ENCODE measurements around the gene FGGY. TPM values are rescaled to one million over a fixed set of nuclear protein-coding genes. Genes with fewer than 3 reads are reported as not detected.
"Not testable (repeated sequence)": the region's sequence is repeated elsewhere in the genome, so short reads cannot be mapped to it uniquely, and the experiment has no call there.

The FGGY gene
- total and polyA plus RNA-seq, 5 donors, result 10.0 to 20.5 (median 19.9) TPM

DNA sequence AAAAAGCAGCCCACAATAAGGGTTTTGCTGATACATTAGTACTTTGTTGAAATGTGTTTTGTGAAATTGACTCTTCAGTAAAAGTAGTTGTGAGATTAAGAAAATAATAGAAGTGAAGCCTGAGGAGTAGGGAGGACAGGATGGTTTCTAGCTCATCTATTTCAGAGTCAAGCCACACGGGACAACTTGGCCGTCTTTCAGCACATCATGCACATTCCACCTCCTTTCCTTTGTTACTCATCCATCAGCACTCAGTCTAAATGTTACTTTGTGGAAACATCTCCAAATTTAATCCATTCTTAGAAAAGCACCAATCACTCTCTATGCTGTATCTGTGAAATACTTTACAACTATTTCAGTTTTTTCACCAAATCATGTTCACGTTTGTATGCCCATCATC lies 223.3 kb downstream of the FGGY start:
- Histone ChIP-seq H3K27ac (ENCODE audit: low read length) (no peak overlapping the region), H3K27me3 (ENCODE audit: control insufficient read depth, insufficient read depth) (no peaks in the 10 kb centered on the region), H3K4me1 (ENCODE audit: control insufficient read depth, insufficient read depth, low read length) (peaks cover 3% of the 10 kb centered on the region), H3K4me3 (ENCODE audit: low read length) (no peak overlapping the region), H3K9me3 (ENCODE audit: control insufficient read depth, low read length) (no peaks in the 10 kb centered on the region)
- DNase-seq (no peak), ATAC-seq (no peak)
- 58% methylated on average over 3 of the region's 3 CpGs for WGBS
- intact Hi-C loops (cut with DNase I), result no loop called here

- Histone ChIP-seq H3K9me3 (ENCODE audit: control insufficient read depth, low read length) (no peaks in the 10 kb centered on the region), H3K4me3 (ENCODE audit: low read length) (no peak overlapping the region), H3K4me1 (ENCODE audit: control insufficient read depth, insufficient read depth, low read length) (peaks cover 3% of the 10 kb centered on the region), H3K27ac (ENCODE audit: low read length) (peak overlapping the region; percentile 9), H3K27me3 (ENCODE audit: control insufficient read depth, insufficient read depth) (no peaks in the 10 kb centered on the region)
- DNase-seq, result peak; percentile 40 to 71 (median 71)
- 34% methylated on average over 12 of the region's 12 CpGs for WGBS
- peak; percentile 83 to 85 for ATAC-seq
- intact Hi-C loops (cut with DNase I), result no loop called here
These were observed 224.0 kb downstream of the FGGY start for GRCh38 chr1:59520827-59521418.

GRCh38 chr1:59521456-59521855 lies 224.6 kb downstream of the FGGY start:
- peaks cover 3% of the 10 kb centered on the region for H3K4me1 ChIP-seq (ENCODE audit: control insufficient read depth, insufficient read depth, low read length)
- no peak for DNase-seq
- intact Hi-C loops (cut with DNase I), result no loop called here
- ATAC-seq, result peak in 1 of 2 donors; percentile 60
- 75% methylated on average over 2 of the region's 2 CpGs for WGBS
- no peak overlapping the region for H3K4me3 ChIP-seq (ENCODE audit: low read length)
- H3K9me3 ChIP-seq (ENCODE audit: control insufficient read depth, low read length), result no peaks in the 10 kb centered on the region
- no peaks in the 10 kb centered on the region for H3K27me3 ChIP-seq (ENCODE audit: control insufficient read depth, insufficient read depth)
- H3K27ac ChIP-seq (ENCODE audit: low read length), result no peak overlapping the region

DNA sequence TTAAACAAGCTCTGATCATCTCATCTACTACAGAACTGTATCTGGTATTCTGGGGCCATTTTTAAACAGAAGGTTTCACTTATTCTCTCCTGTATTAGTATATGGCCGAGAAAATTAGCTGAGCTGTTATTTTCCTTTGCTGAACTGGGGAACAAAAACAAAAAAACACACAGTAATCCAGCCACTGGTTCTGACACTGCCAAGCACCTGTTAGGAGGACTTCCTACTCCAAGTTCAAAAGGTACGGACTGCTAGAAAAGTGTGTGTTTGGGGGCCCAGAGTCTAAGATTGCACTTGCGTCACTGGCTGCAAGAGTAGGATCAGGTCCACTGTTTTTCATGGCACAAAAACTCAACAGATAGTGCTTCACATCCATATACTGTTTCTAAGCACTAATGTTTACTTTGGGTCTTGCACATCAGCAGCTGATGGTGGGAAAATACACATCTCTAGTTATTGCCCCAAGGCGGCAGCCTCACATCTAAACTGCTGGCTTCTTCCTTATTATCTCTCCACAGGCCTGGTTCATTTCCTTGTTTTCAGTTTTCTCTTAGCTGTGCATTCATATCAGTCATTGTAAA lies 226.1 kb downstream of the FGGY start:
- H3K4me1 ChIP-seq (ENCODE audit: control insufficient read depth, insufficient read depth, low read length), result peaks cover 3% of the 10 kb centered on the region
- ATAC-seq (peak in 1 of 2 donors; percentile 38), DNase-seq (peak in 1 of 3 donors; percentile 42)
- H3K4me3 ChIP-seq (ENCODE audit: low read length), result no peak overlapping the region
- H3K27me3 ChIP-seq (ENCODE audit: control insufficient read depth, insufficient read depth), result no peaks in the 10 kb centered on the region
- no peak overlapping the region for H3K27ac ChIP-seq (ENCODE audit: low read length)
- H3K9me3 ChIP-seq (ENCODE audit: control insufficient read depth, low read length), result no peaks in the 10 kb centered on the region
- WGBS, result 85% methylated on average over 4 of the region's 4 CpGs
- intact Hi-C loops (cut with DNase I), result no loop called here

DNA sequence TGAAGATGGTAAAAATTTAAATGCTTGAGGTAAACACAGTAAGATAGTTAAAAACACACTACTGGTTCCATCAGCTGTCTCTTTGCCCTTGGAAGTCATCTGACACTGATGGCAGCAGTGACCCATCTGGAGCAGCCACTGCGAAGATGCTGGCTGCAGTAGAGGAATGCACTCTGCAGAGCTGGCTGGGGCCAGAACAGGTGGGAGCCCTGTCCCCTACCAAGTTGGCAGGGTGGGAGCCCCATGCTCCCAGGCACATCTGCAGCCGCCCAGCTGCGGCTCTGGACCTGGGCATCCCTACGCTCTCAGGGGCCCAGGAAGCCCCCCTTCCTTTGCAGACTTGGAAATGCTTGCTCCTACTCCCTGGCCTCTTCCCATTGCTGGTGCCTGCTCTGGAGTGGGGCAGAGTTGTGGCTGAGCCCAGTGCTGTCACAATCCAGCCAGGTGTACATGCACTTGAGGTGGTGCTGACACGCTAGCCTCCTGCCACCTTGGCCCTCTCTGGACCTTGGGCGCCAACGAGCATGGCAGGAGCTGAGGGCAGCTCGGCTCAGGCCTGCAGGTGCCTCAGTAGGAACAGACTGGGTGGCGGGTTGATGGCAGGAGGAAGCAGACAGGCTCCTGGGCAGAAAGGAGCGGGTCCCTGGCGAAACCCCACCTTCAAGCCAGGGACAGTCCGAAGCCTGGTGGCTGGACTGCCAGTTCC lies 227.0 kb downstream of the FGGY start:
- ATAC-seq, result no peak
- no peaks in the 10 kb centered on the region for H3K9me3 ChIP-seq (ENCODE audit: control insufficient read depth, low read length)
- no peak overlapping the region for H3K4me3 ChIP-seq (ENCODE audit: low read length)

DNA sequence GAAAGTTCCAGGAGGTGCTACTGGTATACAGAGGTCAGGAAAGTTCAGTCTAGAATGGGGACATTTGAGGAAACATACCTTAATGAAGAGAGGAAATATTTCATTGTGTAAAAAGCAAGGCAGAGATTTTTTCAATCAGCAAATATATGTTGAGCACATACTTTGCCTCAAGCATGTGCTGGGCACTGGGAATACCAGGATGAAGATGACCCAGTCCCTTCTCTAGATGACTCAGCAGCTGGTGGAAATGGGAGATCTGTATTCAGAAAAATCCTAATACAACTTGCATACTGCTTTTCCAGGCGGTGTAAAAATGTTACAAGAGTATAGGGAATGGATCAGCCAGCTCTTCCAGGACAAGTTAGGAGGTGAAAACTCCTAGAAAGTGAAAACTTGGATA lies 229.3 kb downstream of the FGGY start:
- intact Hi-C loops (cut with DNase I), result no loop called here
- Histone ChIP-seq H3K4me1 (ENCODE audit: control insufficient read depth, insufficient read depth, low read length) (peaks cover under 1% of the 10 kb centered on the region), H3K27me3 (ENCODE audit: control insufficient read depth, insufficient read depth) (no peaks in the 10 kb centered on the region), H3K9me3 (ENCODE audit: control insufficient read depth, low read length) (no peaks in the 10 kb centered on the region), H3K27ac (ENCODE audit: low read length) (no peak overlapping the region), H3K4me3 (ENCODE audit: low read length) (no peak overlapping the region)
- DNase-seq (no peak), ATAC-seq (no peak)
- 93% methylated on average over 1 of the region's 1 CpG for WGBS

More for the DNA sequence above, 227.0 kb downstream of the FGGY start:
- Histone ChIP-seq H3K27me3 (ENCODE audit: control insufficient read depth, insufficient read depth) (no peaks in the 10 kb centered on the region), H3K27ac (ENCODE audit: low read length) (no peak overlapping the region), H3K4me1 (ENCODE audit: control insufficient read depth, insufficient read depth, low read length) (peaks cover 3% of the 10 kb centered on the region)
- intact Hi-C loops (cut with DNase I), result no loop called here
- 97% methylated on average over 12 of the region's 12 CpGs for WGBS
- peak in 1 of 3 donors; percentile 47 for DNase-seq

DNA sequence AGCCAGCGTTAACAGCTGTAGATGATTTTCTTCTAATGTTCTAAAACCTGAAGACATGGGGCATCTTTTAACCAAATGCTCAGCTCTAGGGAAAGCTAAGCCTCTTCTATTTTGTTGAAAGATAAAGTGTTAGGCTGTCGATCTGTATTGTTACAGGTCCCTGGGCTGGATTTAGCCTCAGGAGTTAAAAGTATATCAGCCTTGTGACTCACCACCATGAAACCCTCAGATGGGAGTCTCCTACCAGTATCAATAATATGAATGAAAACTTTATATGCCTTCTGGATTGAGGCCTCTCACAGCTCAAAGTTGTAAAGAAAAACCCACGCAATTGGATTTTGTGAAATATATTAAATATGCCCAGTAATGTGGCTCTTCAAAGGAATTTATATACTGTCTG lies 231.6 kb downstream of the FGGY start:
- DNase-seq (no peak), ATAC-seq (no peak)
- no peaks in the 10 kb centered on the region for H3K4me1 ChIP-seq (ENCODE audit: control insufficient read depth, insufficient read depth, low read length)
- H3K27ac ChIP-seq (ENCODE audit: low read length), result no peak overlapping the region
- WGBS, result 90% methylated on average over 3 of the region's 3 CpGs
- intact Hi-C loops (cut with DNase I), result no loop called here
- H3K27me3 ChIP-seq (ENCODE audit: control insufficient read depth, insufficient read depth), result no peaks in the 10 kb centered on the region
- H3K9me3 ChIP-seq (ENCODE audit: control insufficient read depth, low read length), result no peaks in the 10 kb centered on the region
- no peak overlapping the region for H3K4me3 ChIP-seq (ENCODE audit: low read length)

DNA sequence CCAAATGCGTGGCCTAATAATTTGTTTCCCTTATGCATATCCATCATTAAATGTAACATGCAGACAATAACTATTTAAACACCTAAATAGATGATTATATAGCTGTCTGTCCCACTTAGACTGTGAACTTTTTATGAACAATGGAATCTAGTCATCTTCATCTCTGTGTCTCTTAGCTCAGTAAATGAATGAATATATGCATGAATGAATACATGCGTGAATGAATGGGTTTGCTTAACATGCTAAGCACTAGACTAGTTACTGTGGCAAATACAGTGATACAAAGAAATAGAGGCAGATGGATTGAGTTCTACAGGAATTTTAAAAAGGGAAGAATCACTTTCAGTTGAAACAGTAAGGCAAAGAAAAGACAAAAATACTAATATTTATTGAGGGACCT lies 232.0 kb downstream of the FGGY start:
- 96% methylated on average over 2 of the region's 2 CpGs for WGBS

DNA sequence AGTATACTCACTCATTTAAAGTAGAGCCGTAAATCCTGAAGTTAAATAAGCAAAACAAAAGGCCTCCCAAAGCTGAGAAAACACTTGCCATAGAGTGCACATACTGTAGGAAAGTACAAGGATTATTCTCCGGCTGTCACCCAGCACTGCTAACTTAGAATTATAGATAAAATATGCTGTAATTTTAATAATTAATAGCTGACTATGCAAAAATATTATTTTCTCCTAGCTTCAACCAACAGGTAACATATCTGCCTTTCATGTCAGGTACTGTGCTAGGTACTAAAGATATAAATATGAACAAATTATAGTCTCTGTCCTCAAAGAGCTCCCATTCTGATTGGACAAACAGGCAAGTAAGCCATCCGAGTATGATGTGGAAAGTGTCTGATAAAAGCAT lies 233.2 kb downstream of the FGGY start:
- intact Hi-C loops (cut with DNase I), result no loop called here
- no peaks in the 10 kb centered on the region for H3K9me3 ChIP-seq (ENCODE audit: control insufficient read depth, low read length)
- H3K4me3 ChIP-seq (ENCODE audit: low read length), result no peak overlapping the region
- H3K27ac ChIP-seq (ENCODE audit: low read length), result no peak overlapping the region
- DNase-seq (no peak), ATAC-seq (no peak)
- 96% methylated on average over 3 of the region's 3 CpGs for WGBS
- no peaks in the 10 kb centered on the region for H3K4me1 ChIP-seq (ENCODE audit: control insufficient read depth, insufficient read depth, low read length)
- no peaks in the 10 kb centered on the region for H3K27me3 ChIP-seq (ENCODE audit: control insufficient read depth, insufficient read depth)

More for the DNA sequence above, 232.0 kb downstream of the FGGY start:
- H3K27ac ChIP-seq (ENCODE audit: low read length), result no peak overlapping the region
- H3K27me3 ChIP-seq (ENCODE audit: control insufficient read depth, insufficient read depth), result no peaks in the 10 kb centered on the region
- no peak for ATAC-seq
- H3K4me1 ChIP-seq (ENCODE audit: control insufficient read depth, insufficient read depth, low read length), result no peaks in the 10 kb centered on the region
- H3K9me3 ChIP-seq (ENCODE audit: control insufficient read depth, low read length), result no peaks in the 10 kb centered on the region
- no peak overlapping the region for H3K4me3 ChIP-seq (ENCODE audit: low read length)
- no peak for DNase-seq
- intact Hi-C loops (cut with DNase I), result no loop called here

DNA sequence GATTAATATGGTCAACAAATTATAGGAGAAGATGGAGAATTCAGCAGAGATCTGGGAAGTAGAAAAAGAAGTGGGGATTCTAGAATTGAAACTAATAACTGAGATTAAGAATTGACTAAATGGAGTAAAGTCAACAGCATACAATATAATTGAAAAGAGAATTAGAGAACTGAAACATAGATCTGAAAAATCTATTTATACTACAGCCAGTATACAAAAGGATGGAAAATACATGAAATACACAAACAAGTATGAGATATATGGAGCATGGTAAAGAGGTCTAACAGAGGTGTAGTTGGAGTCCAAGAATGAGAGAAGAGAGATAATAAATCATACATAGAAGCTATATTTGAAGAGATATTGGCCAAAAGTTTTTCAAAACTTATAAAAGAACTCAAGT lies 235.2 kb downstream of the FGGY start:
- H3K27ac ChIP-seq (ENCODE audit: low read length), result no peak overlapping the region
- H3K4me1 ChIP-seq (ENCODE audit: control insufficient read depth, insufficient read depth, low read length), result no peaks in the 10 kb centered on the region
- H3K9me3 ChIP-seq (ENCODE audit: control insufficient read depth, low read length), result no peaks in the 10 kb centered on the region
- intact Hi-C loops (cut with DNase I), result no loop called here
- DNase-seq (no peak), ATAC-seq (no peak)
- H3K27me3 ChIP-seq (ENCODE audit: control insufficient read depth, insufficient read depth), result no peaks in the 10 kb centered on the region
- no peak overlapping the region for H3K4me3 ChIP-seq (ENCODE audit: low read length)

DNA sequence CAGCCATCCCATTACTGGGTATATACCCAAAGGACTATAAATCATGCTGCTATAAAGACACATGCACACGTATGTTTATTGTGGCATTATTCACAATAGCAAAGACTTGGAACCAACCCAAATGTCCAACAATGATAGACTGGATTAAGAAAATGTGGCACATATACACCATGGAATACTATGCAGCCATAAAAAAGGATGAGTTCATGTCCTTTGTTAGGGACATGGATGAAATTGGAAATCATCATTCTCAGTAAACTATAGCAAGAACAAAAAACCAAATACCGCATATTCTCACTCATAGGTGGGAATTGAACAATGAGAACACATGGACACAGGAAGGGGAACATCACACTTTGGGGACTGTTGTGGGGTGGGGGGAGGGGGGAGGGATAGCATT lies 241.6 kb downstream of the FGGY start:
- H3K4me3 ChIP-seq (ENCODE audit: low read length); H3K9me3 ChIP-seq (ENCODE audit: control insufficient read depth, low read length); H3K27ac ChIP-seq (ENCODE audit: low read length); H3K27me3 ChIP-seq (ENCODE audit: control insufficient read depth, insufficient read depth); DNase-seq; ATAC-seq; H3K4me1 ChIP-seq (ENCODE audit: control insufficient read depth, insufficient read depth, low read length); intact Hi-C loops (cut with DNase I): not testable (repeated sequence)
- 98% methylated on average over 1 of the region's 2 CpGs for WGBS

Data from right cardiac atrium (tissue), 5 donors.